ENCODE data around the gene HK2. TPM values are rescaled to one million over a fixed set of nuclear protein-coding genes. Genes with fewer than 3 reads are reported as not detected.

The HK2 gene
- total RNA-seq, 2 donors from 2014 or later = 3.4 to 8.1 TPM

GRCh38 chr2:74878551-74878950, 44.6 kb downstream of the HK2 start:
- H3K36me3 ChIP-seq = no peaks in the 10 kb centered on the region
- H3K27me3 ChIP-seq = no peaks in the 10 kb centered on the region
- H3K9me3 ChIP-seq = no peaks in the 10 kb centered on the region
- no peak for DNase-seq (ENCODE audit: low spot score)
- no peak overlapping the region for H3K27ac ChIP-seq
- no peaks in the 10 kb centered on the region for H3K4me1 ChIP-seq
- TF ChIP-seq, protein P1, sequence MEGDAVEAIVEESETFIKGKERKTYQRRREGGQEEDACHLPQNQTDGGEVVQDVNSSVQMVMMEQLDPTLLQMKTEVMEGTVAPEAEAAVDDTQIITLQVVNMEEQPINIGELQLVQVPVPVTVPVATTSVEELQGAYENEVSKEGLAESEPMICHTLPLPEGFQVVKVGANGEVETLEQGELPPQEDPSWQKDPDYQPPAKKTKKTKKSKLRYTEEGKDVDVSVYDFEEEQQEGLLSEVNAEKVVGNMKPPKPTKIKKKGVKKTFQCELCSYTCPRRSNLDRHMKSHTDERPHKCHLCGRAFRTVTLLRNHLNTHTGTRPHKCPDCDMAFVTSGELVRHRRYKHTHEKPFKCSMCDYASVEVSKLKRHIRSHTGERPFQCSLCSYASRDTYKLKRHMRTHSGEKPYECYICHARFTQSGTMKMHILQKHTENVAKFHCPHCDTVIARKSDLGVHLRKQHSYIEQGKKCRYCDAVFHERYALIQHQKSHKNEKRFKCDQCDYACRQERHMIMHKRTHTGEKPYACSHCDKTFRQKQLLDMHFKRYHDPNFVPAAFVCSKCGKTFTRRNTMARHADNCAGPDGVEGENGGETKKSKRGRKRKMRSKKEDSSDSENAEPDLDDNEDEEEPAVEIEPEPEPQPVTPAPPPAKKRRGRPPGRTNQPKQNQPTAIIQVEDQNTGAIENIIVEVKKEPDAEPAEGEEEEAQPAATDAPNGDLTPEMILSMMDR (IDR thresholded peaks at IDR 0.05) = no peak
- no peak overlapping the region for H3K4me3 ChIP-seq

DNA sequence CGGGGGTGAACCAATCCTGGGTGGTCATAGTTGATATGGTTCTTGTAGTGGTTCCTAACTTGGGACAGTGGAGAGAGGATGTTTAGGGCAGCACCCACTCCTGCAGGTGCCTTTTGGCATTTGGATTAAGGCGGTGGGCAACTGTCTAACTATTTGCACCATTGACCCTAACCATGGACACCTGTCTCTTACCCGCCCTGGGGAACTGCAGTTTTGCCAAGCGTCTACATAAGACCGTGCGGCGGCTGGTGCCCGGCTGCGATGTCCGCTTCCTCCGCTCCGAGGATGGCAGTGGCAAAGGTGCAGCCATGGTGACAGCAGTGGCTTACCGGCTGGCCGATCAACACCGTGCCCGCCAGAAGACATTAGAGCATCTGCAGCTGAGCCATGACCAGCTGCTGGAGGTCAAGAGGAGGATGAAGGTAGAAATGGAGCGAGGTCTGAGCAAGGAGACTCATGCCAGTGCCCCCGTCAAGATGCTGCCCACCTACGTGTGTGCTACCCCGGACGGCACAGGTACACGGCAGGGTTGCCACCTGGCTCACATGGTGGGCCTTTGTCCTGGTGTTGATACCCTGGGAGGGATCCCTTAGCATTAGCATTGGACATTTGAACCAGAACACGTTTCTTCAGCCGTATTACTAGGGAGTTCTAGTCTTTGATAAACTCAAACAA, 46.3 kb downstream of the HK2 start:
- no peak overlapping the region for H3K27ac ChIP-seq
- TF ChIP-seq, protein P1 (IDR thresholded peaks at IDR 0.05) = no peak
- DNase-seq (ENCODE audit: low spot score) = peak; percentile 32
- H3K4me1 ChIP-seq = no peaks in the 10 kb centered on the region
- no peaks in the 10 kb centered on the region for H3K9me3 ChIP-seq
- no peaks in the 10 kb centered on the region for H3K36me3 ChIP-seq
- H3K27me3 ChIP-seq = no peaks in the 10 kb centered on the region
- no peak overlapping the region for H3K4me3 ChIP-seq

DNA sequence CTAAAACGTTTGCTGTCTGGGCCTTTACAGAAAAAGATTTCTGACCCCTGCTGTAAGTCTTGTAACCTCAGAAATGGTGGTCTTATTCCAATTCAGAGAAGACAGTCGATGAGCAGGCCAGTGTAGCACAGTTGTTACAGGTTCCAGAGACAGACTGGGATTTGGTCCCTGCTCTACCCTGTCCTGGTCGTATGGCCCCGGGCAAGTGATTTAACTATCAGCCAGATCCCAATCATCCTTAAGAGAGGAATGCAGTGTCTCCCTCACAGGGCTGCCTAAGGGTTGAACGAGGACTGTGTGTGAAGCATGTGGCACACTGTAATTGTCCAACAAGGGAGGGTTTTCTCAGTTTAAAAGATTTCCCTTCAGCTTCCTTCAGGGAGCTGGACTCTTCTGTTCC, 47.2 kb downstream of the HK2 start:
- H3K27ac ChIP-seq = no peak overlapping the region
- H3K36me3 ChIP-seq = no peaks in the 10 kb centered on the region
- no peaks in the 10 kb centered on the region for H3K27me3 ChIP-seq
- H3K4me3 ChIP-seq = no peak overlapping the region
- H3K9me3 ChIP-seq = no peaks in the 10 kb centered on the region
- DNase-seq (ENCODE audit: low spot score) = peak; percentile 44
- H3K4me1 ChIP-seq = no peaks in the 10 kb centered on the region
- TF ChIP-seq, protein P1 (IDR thresholded peaks at IDR 0.05) = no peak

GRCh38 chr2:74881626-74882298, 47.8 kb downstream of the HK2 start:
- peak; percentile 46 for DNase-seq (ENCODE audit: low spot score)
- Histone ChIP-seq H3K9me3 (no peaks in the 10 kb centered on the region), H3K4me3 (no peak overlapping the region), H3K4me1 (no peaks in the 10 kb centered on the region), H3K36me3 (no peaks in the 10 kb centered on the region), H3K27me3 (no peaks in the 10 kb centered on the region), H3K27ac (no peak overlapping the region)
- TF ChIP-seq, protein P1 (IDR thresholded peaks at IDR 0.05) = no peak

DNA sequence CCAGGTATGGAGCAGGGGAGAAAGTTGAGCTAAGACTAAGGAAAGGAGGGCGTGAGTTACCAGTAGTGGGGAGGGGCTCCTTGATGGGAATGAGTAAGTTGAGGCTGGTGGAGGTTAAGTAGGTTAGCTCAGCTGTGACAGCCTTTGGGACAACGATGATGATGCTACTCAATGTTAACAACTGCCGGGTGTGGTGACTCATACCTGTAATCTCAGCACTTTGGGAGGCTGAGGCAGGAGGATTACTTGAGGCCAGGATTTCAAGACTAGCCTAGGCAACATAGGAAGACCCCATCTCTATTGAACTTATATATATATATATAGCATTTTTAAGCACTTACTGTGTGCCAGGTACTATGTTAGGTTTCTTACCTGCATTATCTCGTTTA, 48.4 kb downstream of the HK2 start:
- TF ChIP-seq, protein P1 (IDR thresholded peaks at IDR 0.05) = no peak
- H3K36me3 ChIP-seq = no peaks in the 10 kb centered on the region
- no peak overlapping the region for H3K4me3 ChIP-seq
- H3K9me3 ChIP-seq = no peaks in the 10 kb centered on the region
- no peaks in the 10 kb centered on the region for H3K27me3 ChIP-seq
- no peak for DNase-seq (ENCODE audit: low spot score)
- H3K4me1 ChIP-seq = no peaks in the 10 kb centered on the region
- no peak overlapping the region for H3K27ac ChIP-seq

Measured in right atrium auricular region (tissue), 2 donors.